Transverse colon (tissue), 4 donors: Measurements from ENCODE around the gene KTI12. TPM values are rescaled to one million over a fixed set of nuclear protein-coding genes. Genes with fewer than 3 reads are reported as not detected.

ENCODE experiments used
- DNase-seq: peaks from one replicate; pipeline ENCODE4 v3.0.0-alpha.2; 2019
- H3K27ac ChIP-seq, 4 donors: fragments of 200-600 bp; sonication (generic); 2 replicates each; pipeline ENCODE4 v1.5.1; 2016 to 2018; ENCODE audit warnings: inconsistent platforms in 4 of 4
- H3K27me3 ChIP-seq: fragments of 200-600 bp; sonication (generic); 2 replicates; pipeline ENCODE4 v1.5.1; 2017; ENCODE audit warnings: inconsistent platforms
- H3K36me3 ChIP-seq, 4 donors: fragments of 200-600 bp; sonication (generic); 2 replicates each; pipeline ENCODE4 v1.5.1; 2017 to 2019; ENCODE audit warnings: inconsistent platforms in 4 of 4
- H3K4me1 ChIP-seq, 4 donors: fragments of 200-600 bp; sonication (generic); 2 replicates each; pipeline ENCODE4 v1.5.1; 2017 to 2020; ENCODE audit warnings: inconsistent platforms in 4 of 4
- H3K4me3 ChIP-seq, 4 donors: fragments of 200-600 bp; sonication (generic); 1 replicate in 1 of 4; 2 replicates in 3 of 4; pipeline versions ENCODE4 v1.5.1 to v1.6.1; 2017 to 2019; ENCODE audit warnings: inconsistent platforms in 4 of 4
- H3K9me3 ChIP-seq, 2 donors: fragments of 200-600 bp; sonication (generic); 2 replicates each; pipeline ENCODE4 v1.5.1; 2017 to 2019; ENCODE audit warnings: inconsistent platforms in 2 of 2
- EP300 ChIP-seq: sonication (generic); formaldehyde crosslinking; IDR thresholded peaks from one replicate; pipeline ENCODE4 v1.6.1; 2017; ENCODE audit warnings: antibody characterized with exemption, low read depth
- POLR2A ChIP-seq: fragments of 450-650 bp; IDR thresholded peaks from one replicate; pipeline ENCODE4 v1.6.1; 2016; ENCODE audit warnings: antibody characterized with exemption, mild to moderate bottlenecking, moderate library complexity
- POLR2AphosphoS5 ChIP-seq, 3 donors: sonication (generic); formaldehyde crosslinking; IDR thresholded peaks; one replicate each; pipeline ENCODE4 v1.6.1; 2016; ENCODE audit warnings: antibody characterized with exemption in 3 of 3
- WGBS, 2 donors: methylation state at CpG; one replicate each; pipeline ENCODE4 v1.1.5; 2018; ENCODE audit warnings: low coverage in 1 of 2; 5-methylcytosine and 5-hydroxymethylcytosine counted together
- in situ Hi-C, 4 donors: fragments of 200-750 bp; cut with MboI; loops; one replicate each; pipeline versions ENCODE4 v1.15.0 to v1.15.1; 2017; ENCODE audit warnings: low sequenced_read_pairs in 3 of 4, low pct_ligation_motif_present in 1 of 4, low pct_unique_long_range_greater_than_20kb in 1 of 4
- intact Hi-C: fragments of 100-400 bp; cut with DNase I; formaldehyde crosslinking; loops from one replicate; pipeline ENCODE4 v1.15.1; 2023; ENCODE audit warnings: low total_unique reads
- total RNA-seq, 4 donors: library from RNA; depleted of rRNA; stranded (reverse); fragments of >200 nt; gene quantifications; one replicate each; pipeline ENCODE4 v1.1.0, GENCODE V29; 2016
- TF ChIP-seq, protein P1 (sequence below), 5 experiments: fragments of 200-600 bp in 3 of 5; fragments of 450-650 bp in 2 of 5; sonication (generic) in 3 of 5; IDR thresholded peaks; 1 replicate in 2 of 5; 2 replicates in 3 of 5; pipeline ENCODE4 v1.5.1; 2016 to 2017; ENCODE audit warnings: antibody characterized with exemption in 5 of 5, inconsistent platforms in 3 of 5, mild to moderate bottlenecking in 2 of 5, moderate library complexity in 1 of 5

KTI12 gene
- total RNA-seq, 4 donors from 2014 or later = 1.8 to 7.9 (median 7.3) TPM; not detected in 1

DNA sequence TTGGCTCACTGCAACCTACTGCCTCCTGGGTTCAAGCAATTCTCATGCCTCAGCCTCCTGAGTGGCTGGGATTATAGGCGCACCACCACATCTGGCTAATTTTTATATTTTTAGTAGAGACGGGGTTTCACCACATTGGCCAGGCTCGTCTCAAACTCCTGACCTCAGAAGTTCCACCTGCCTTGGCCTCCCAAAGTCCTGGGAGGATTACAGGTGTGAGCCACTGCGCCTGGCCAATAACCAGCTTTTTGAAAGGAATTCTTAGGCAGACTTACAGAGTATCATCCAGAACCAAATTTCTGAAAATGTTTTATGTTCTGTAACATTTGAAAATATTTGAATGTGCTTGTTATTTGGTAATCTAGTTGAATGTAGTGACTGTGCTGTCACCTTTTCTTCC, 37.1 kb upstream of the KTI12 start:
- H3K36me3 ChIP-seq = peaks cover 0 to 11% (median 6%) of the 10 kb centered on the region in 4 donors
- no peaks in the 10 kb centered on the region for H3K9me3 ChIP-seq
- no peak for DNase-seq
- H3K27me3 ChIP-seq = no peaks in the 10 kb centered on the region
- WGBS, 2 donors = 82% methylated on average over 4 of the region's 4 CpGs; no CpG with 5 or more reads in 1 of the 2 donors
- peaks cover 0 to 34% (median 9%) of the 10 kb centered on the region in 4 donors for H3K4me1 ChIP-seq
- H3K4me3 ChIP-seq = no peak overlapping the region
- TF ChIP-seq POLR2A = no peak
- no peak for TF ChIP-seq POLR2AphosphoS5 (IDR thresholded peaks at IDR 0.05)
- no peak for TF ChIP-seq EP300
- TF ChIP-seq, protein P1, sequence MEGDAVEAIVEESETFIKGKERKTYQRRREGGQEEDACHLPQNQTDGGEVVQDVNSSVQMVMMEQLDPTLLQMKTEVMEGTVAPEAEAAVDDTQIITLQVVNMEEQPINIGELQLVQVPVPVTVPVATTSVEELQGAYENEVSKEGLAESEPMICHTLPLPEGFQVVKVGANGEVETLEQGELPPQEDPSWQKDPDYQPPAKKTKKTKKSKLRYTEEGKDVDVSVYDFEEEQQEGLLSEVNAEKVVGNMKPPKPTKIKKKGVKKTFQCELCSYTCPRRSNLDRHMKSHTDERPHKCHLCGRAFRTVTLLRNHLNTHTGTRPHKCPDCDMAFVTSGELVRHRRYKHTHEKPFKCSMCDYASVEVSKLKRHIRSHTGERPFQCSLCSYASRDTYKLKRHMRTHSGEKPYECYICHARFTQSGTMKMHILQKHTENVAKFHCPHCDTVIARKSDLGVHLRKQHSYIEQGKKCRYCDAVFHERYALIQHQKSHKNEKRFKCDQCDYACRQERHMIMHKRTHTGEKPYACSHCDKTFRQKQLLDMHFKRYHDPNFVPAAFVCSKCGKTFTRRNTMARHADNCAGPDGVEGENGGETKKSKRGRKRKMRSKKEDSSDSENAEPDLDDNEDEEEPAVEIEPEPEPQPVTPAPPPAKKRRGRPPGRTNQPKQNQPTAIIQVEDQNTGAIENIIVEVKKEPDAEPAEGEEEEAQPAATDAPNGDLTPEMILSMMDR (IDR thresholded peaks at IDR 0.05) = no peak
- H3K27ac ChIP-seq = peak overlapping the region; percentile 41 to 73 (median 64)
- intact Hi-C loops (no loop called here), in situ Hi-C loops (no loop called here)

- Histone ChIP-seq H3K27me3 (no peaks in the 10 kb centered on the region), H3K27ac (no peak overlapping the region), H3K4me3 (no peak overlapping the region), H3K4me1 (peaks cover 0 to 16% (median 11%) of the 10 kb centered on the region in 4 donors), H3K9me3 (no peaks in the 10 kb centered on the region), H3K36me3 (peaks cover 0 to 51% (median 16%) of the 10 kb centered on the region in 4 donors)
- TF ChIP-seq POLR2AphosphoS5 (IDR thresholded peaks at IDR 0.05) (no peak), POLR2A (no peak), EP300 (no peak)
- TF ChIP-seq, protein P1 (IDR thresholded peaks at IDR 0.05) = no peak
- 85 to 88% methylated on average over 2 of the region's 2 CpGs for WGBS, 2 donors
- intact Hi-C loops (no loop called here), in situ Hi-C loops (no loop called here)
- DNase-seq = no peak
Observed at GRCh38 chr1:52063192-52063591, 29.6 kb upstream of the KTI12 start.

DNA sequence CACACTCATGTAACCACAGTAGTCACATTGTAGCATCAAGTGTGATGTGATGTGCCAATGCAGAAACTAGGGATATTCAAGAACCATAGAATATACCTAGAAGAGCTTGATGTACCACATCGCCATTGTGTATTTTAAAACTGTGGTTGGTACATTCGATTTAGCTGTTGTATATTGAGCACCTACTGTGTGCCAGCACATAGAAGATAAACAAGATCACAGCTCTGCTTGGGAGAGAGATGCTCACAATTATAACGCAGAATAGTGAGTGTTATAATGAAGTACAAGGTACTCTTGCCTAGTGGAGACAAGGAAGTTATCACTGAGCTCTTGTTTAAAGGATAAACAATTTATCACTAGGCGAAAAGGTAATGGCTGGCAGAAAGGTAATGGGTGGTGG, 27.2 kb upstream of the KTI12 start:
- in situ Hi-C loops = no loop called here
- peaks cover 0 to 41% (median 11%) of the 10 kb centered on the region in 4 donors for H3K36me3 ChIP-seq
- no peaks in the 10 kb centered on the region for H3K9me3 ChIP-seq
- H3K4me1 ChIP-seq = peaks cover 9 to 31% (median 26%) of the 10 kb centered on the region in 4 donors
- H3K4me3 ChIP-seq = no peak overlapping the region
- WGBS, 2 donors = 90 to 94% methylated on average over 2 to 4 of the region's 4 CpGs
- no peaks in the 10 kb centered on the region for H3K27me3 ChIP-seq
- no peak overlapping the region for H3K27ac ChIP-seq
- TF ChIP-seq POLR2A = no peak
- TF ChIP-seq, protein P1 (IDR thresholded peaks at IDR 0.05) = no peak
- TF ChIP-seq EP300 = no peak
- TF ChIP-seq POLR2AphosphoS5 (IDR thresholded peaks at IDR 0.05) = no peak
- intact Hi-C loops = no loop called here
- no peak for DNase-seq

DNA sequence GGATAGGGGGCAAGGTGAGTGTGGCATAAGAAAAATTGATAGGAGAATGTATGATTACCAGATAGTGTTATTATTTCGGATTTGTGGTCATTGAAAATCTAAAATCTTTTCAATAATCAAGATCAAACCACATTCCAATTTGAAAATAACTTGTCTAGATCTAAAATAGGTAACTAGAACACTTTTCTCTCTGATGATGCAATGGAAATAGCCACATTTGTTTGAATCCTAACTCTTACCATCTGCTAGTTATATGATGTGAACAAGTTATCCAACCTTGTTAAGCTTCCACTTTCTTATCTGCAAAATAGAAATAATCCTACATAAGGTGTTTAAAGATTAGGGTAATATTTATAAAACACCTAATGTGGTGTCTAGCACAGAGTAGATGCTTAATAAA, 26.3 kb upstream of the KTI12 start:
- intact Hi-C loops (no loop called here), in situ Hi-C loops (no loop called here)
- 95 to 100% methylated on average over 1 of the region's 1 CpG for WGBS, 2 donors
- H3K36me3 ChIP-seq = peaks cover 0 to 32% (median 7%) of the 10 kb centered on the region in 4 donors
- H3K27me3 ChIP-seq = no peaks in the 10 kb centered on the region
- H3K9me3 ChIP-seq = no peaks in the 10 kb centered on the region
- DNase-seq = no peak
- no peak overlapping the region for H3K27ac ChIP-seq
- H3K4me1 ChIP-seq = peaks cover 9 to 31% (median 26%) of the 10 kb centered on the region in 4 donors
- no peak for TF ChIP-seq POLR2A
- TF ChIP-seq, protein P1 (IDR thresholded peaks at IDR 0.05) = no peak
- no peak for TF ChIP-seq POLR2AphosphoS5 (IDR thresholded peaks at IDR 0.05)
- no peak for TF ChIP-seq EP300
- H3K4me3 ChIP-seq = no peak overlapping the region
